H9 (cell line): ENCODE measurements around the gene TADA2A. TPM values are rescaled to one million over a fixed set of nuclear protein-coding genes. Genes with fewer than 3 reads are reported as not detected.

Experiments used
- DNase-seq: peaks from one replicate; pipeline ENCODE4 v3.0.0-alpha.2; 2017
- H2AFZ ChIP-seq: one replicate; pipeline ENCODE4 v1.6.1; 2013; ENCODE audit warnings: mild to moderate bottlenecking, low read length, control low read depth, moderate library complexity
- H2AK5ac ChIP-seq: 2 replicates; pipeline ENCODE4 v1.6.1; 2013; ENCODE audit warnings: low read length, control low read depth, mixed read lengths; ENCODE audit not compliant: insufficient read length
- H2BK120ac ChIP-seq: one replicate; pipeline ENCODE4 v1.6.1; 2013; ENCODE audit warnings: low read depth, mild to moderate bottlenecking, low read length, control low read depth, inconsistent platforms; ENCODE audit not compliant: poor library complexity, severe bottlenecking
- H2BK12ac ChIP-seq: 2 replicates; pipeline ENCODE4 v1.6.1; 2013; ENCODE audit warnings: low read length, control low read depth, mixed read lengths, low read depth; ENCODE audit not compliant: insufficient read length
- H2BK15ac ChIP-seq: 2 replicates; pipeline ENCODE4 v1.6.1; 2013; ENCODE audit warnings: low read depth, low read length, control low read depth
- H2BK20ac ChIP-seq: one replicate; pipeline ENCODE4 v1.6.1; 2013; ENCODE audit warnings: low read depth, mild to moderate bottlenecking, low read length, control low read depth, inconsistent platforms; ENCODE audit not compliant: poor library complexity, severe bottlenecking
- H2BK5ac ChIP-seq: 2 replicates; pipeline ENCODE4 v1.6.1; 2013; ENCODE audit warnings: low read length, control low read depth, mixed read lengths; ENCODE audit not compliant: insufficient read length
- H3K14ac ChIP-seq: 2 replicates; pipeline ENCODE4 v1.6.1; 2013; ENCODE audit warnings: low read length, control low read depth; ENCODE audit not compliant: insufficient read depth
- H3K18ac ChIP-seq: 2 replicates; pipeline ENCODE4 v1.6.1; 2013; ENCODE audit warnings: low read depth, mild to moderate bottlenecking, mixed read lengths, low read length, control low read depth; ENCODE audit not compliant: insufficient read length
- H3K23ac ChIP-seq: 2 replicates; pipeline ENCODE4 v1.6.1; 2013; ENCODE audit warnings: low read length, control low read depth, mixed read lengths, low read depth; ENCODE audit not compliant: insufficient read length
- H3K23me2 ChIP-seq: 2 replicates; pipeline ENCODE4 v1.6.1; 2013; ENCODE audit warnings: low read depth, mild to moderate bottlenecking, mixed read lengths, low read length, control low read depth; ENCODE audit not compliant: insufficient read length, poor library complexity, severe bottlenecking
- H3K27ac ChIP-seq: 2 replicates; pipeline ENCODE4 v1.5.1; 2013; ENCODE audit warnings: low read length, control low read depth, mixed read lengths, low read depth; ENCODE audit not compliant: insufficient read length
- H3K27me3 ChIP-seq: 2 replicates; pipeline ENCODE4 v1.6.1; 2013; ENCODE audit warnings: low read length, control low read depth, inconsistent platforms; ENCODE audit not compliant: insufficient read depth
- H3K4ac ChIP-seq: 2 replicates; pipeline ENCODE4 v1.6.1; 2013; ENCODE audit warnings: low read depth, mild to moderate bottlenecking, control low read depth, inconsistent platforms, low read length, moderate library complexity
- H3K4me1 ChIP-seq: 2 replicates; pipeline ENCODE4 v1.6.1; 2013; ENCODE audit warnings: low read length, control low read depth, inconsistent platforms; ENCODE audit not compliant: insufficient read depth
- H3K4me2 ChIP-seq: 2 replicates; pipeline ENCODE4 v1.6.1; 2013; ENCODE audit warnings: low read length, control low read depth, mixed read lengths; ENCODE audit not compliant: insufficient read length, insufficient read depth
- H3K56ac ChIP-seq: 2 replicates; pipeline ENCODE4 v1.6.1; 2013; ENCODE audit warnings: low read depth, mild to moderate bottlenecking, mixed read lengths, low read length, control low read depth; ENCODE audit not compliant: insufficient read length
- H3K79me1 ChIP-seq: 2 replicates; pipeline ENCODE4 v1.6.1; 2013; ENCODE audit warnings: low read depth, mild to moderate bottlenecking, moderate library complexity, low read length, control low read depth, inconsistent platforms; ENCODE audit not compliant: insufficient read depth, poor library complexity, severe bottlenecking
- H3K79me2 ChIP-seq: 2 replicates; pipeline ENCODE4 v1.6.1; 2013; ENCODE audit warnings: low read length, control low read depth, inconsistent platforms; ENCODE audit not compliant: insufficient read depth
- H3K9ac ChIP-seq: 2 replicates; pipeline ENCODE4 v1.6.1; 2013; ENCODE audit warnings: low read length, control low read depth, mixed read lengths; ENCODE audit not compliant: insufficient read length; ENCODE audit errors: extremely low read depth
- H3K9me3 ChIP-seq: one replicate; pipeline ENCODE4 v1.6.1; 2013; ENCODE audit warnings: low read depth, low read length, inconsistent platforms; ENCODE audit not compliant: control insufficient read depth
- H3T11ph ChIP-seq: one replicate; pipeline ENCODE4 v1.6.1; 2013; ENCODE audit warnings: mild to moderate bottlenecking, low read length, control low read depth, inconsistent platforms
- H4K20me1 ChIP-seq: one replicate; pipeline ENCODE4 v1.6.1; 2013; ENCODE audit not compliant: control insufficient read depth, insufficient read length, insufficient read depth
- H4K5ac ChIP-seq: 2 replicates; pipeline ENCODE4 v1.6.1; 2013; ENCODE audit warnings: low read depth, mild to moderate bottlenecking, mixed read lengths, low read length, control low read depth; ENCODE audit not compliant: insufficient read length
- H4K8ac ChIP-seq: replicated peaks from 2 replicates; pipeline ENCODE4 v1.6.1; 2013; ENCODE audit warnings: low read length, control low read depth, mixed read lengths, low read depth; ENCODE audit not compliant: insufficient read length
- H4K91ac ChIP-seq: 2 replicates; pipeline ENCODE4 v1.6.1; 2013; ENCODE audit warnings: low read depth, mild to moderate bottlenecking, moderate library complexity, mixed read lengths, low read length, control low read depth; ENCODE audit not compliant: insufficient read length
- H3K27ac Mint-ChIP-seq, 3 experiments: 2 replicates in 2 of 3; 3 replicates in 1 of 3; pipeline ENCODE4 v1.8.0; 2020 to 2021; ENCODE audit warnings: mixed read lengths in 3 of 3, mild to moderate bottlenecking in 1 of 3, moderate library complexity in 1 of 3
- H3K27me3 Mint-ChIP-seq: 2 replicates; pipeline ENCODE4 v1.8.0; 2021; ENCODE audit warnings: low read depth, mild to moderate bottlenecking, moderate library complexity, mixed read lengths
- H3K36me3 Mint-ChIP-seq, 3 experiments: 2 replicates in 2 of 3; 3 replicates in 1 of 3; pipeline ENCODE4 v1.8.0; 2020 to 2021; ENCODE audit warnings: low read depth in 3 of 3, mixed read lengths in 3 of 3; ENCODE audit not compliant: insufficient read depth in 1 of 3
- H3K4me1 Mint-ChIP-seq, 2 experiments: 2 replicates each; pipeline ENCODE4 v1.8.0; 2020; ENCODE audit warnings: mixed read lengths in 2 of 2
- H3K4me3 Mint-ChIP-seq, 2 experiments: 2 replicates in 1 of 2; 3 replicates in 1 of 2; pipeline ENCODE4 v1.8.0; 2020 to 2021; ENCODE audit warnings: mild to moderate bottlenecking in 2 of 2, mixed read lengths in 2 of 2, moderate library complexity in 1 of 2
- H3K9me3 Mint-ChIP-seq, 2 experiments: 2 replicates in 1 of 2; 3 replicates in 1 of 2; pipeline ENCODE4 v1.8.0; 2020; ENCODE audit warnings: mild to moderate bottlenecking in 2 of 2, mixed read lengths in 2 of 2, moderate library complexity in 1 of 2
- WGBS: extraction: QIAGEN DNeasy Blood & Tissue Kit; methylation state at CpG from one replicate; pipeline ENCODE4 v1.1.7; 2013; ENCODE audit warnings: missing lambda C conversion rate, low lambda C conversion rate, mixed read lengths; ENCODE audit not compliant: insufficient read length; ENCODE audit errors: extremely low coverage; 5-methylcytosine and 5-hydroxymethylcytosine counted together
- total RNA-seq: library from RNA; stranded (reverse); gene quantifications from 2 replicates; pipeline ENCODE4 v1.2.1, GENCODE V29; 2021
- TF ChIP-seq, protein P1 (sequence below): fragments of 200-600 bp; sonication (generic); conservative IDR thresholded peaks from 3 replicates; pipeline ENCODE4 v1.8.0; 2021; ENCODE audit warnings: antibody characterized with exemption, mild to moderate bottlenecking

Gene TADA2A
- total RNA-seq, 1 experiment from 2014 or later = 20.9 TPM

DNA sequence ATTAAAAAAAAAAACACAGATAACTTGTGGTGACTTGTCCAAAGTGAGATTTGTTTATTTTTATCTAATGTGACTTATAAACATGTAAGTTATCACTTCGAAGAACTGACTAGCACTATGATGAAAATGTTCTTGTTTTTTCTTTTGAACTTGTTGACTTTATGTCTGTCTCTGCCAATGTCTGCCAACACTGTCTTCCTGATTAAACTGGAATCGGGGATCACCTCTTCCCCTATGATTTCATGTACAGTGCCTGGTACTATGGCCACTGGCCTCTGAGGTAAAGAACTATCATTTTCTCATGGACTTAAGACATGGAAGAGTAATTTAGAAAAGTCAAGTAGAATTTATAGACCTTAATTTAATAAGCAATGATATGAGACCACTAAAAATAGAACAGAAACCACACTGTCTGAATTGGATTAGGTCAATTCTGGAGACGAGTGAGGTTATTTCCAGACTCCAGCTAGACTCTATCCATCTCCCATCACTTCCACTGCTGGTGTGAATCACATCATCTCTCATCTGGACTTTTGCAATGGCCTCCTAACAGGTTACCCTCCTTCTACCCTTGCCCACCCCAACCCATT, 22.0 kb upstream of the TADA2A start:
- Mint-ChIP-seq H3K27me3 (no peaks in the 10 kb centered on the region), H3K9me3 (no peaks in the 10 kb centered on the region), H3K4me1 (peaks cover 4 to 10% of the 10 kb centered on the region in 2 experiments), H3K4me3 (no peak overlapping the region), H3K27ac (no peak overlapping the region), H3K36me3 (no peaks in the 10 kb centered on the region)
- Histone ChIP-seq H3K9me3 (no peaks in the 10 kb centered on the region), H3K4me2 (no peak overlapping the region), H3K18ac (no peak overlapping the region), H3K79me1 (no peaks in the 10 kb centered on the region), H3K23me2 (no peaks in the 10 kb centered on the region), H3K56ac (no peak overlapping the region), H2BK20ac (no peak overlapping the region), H3K4me1 (no peaks in the 10 kb centered on the region), H2BK12ac (no peak overlapping the region), H2AK5ac (no peak overlapping the region), H3K14ac (no peak overlapping the region), H3K4ac (no peak overlapping the region), H3T11ph (no peak overlapping the region), H3K9ac (no peak overlapping the region), H3K79me2 (no peaks in the 10 kb centered on the region), H2BK15ac (no peak overlapping the region), H2BK120ac (no peak overlapping the region), H4K8ac (no peak overlapping the region), H3K27ac (no peak overlapping the region), H4K20me1 (no peaks in the 10 kb centered on the region), H4K5ac (no peak overlapping the region), H3K27me3 (no peaks in the 10 kb centered on the region), H4K91ac (no peak overlapping the region), H2AFZ (no peak overlapping the region), H3K23ac (no peak overlapping the region), H2BK5ac (no peak overlapping the region)
- no peak for DNase-seq
- no CpG with 5 or more reads among the region's 3 CpGs for WGBS
- TF ChIP-seq, protein P1, sequence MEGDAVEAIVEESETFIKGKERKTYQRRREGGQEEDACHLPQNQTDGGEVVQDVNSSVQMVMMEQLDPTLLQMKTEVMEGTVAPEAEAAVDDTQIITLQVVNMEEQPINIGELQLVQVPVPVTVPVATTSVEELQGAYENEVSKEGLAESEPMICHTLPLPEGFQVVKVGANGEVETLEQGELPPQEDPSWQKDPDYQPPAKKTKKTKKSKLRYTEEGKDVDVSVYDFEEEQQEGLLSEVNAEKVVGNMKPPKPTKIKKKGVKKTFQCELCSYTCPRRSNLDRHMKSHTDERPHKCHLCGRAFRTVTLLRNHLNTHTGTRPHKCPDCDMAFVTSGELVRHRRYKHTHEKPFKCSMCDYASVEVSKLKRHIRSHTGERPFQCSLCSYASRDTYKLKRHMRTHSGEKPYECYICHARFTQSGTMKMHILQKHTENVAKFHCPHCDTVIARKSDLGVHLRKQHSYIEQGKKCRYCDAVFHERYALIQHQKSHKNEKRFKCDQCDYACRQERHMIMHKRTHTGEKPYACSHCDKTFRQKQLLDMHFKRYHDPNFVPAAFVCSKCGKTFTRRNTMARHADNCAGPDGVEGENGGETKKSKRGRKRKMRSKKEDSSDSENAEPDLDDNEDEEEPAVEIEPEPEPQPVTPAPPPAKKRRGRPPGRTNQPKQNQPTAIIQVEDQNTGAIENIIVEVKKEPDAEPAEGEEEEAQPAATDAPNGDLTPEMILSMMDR = no peak
